Heart right ventricle (tissue), 16 donors: Measurements from ENCODE around the gene PRLR. TPM values are rescaled to one million over a fixed set of nuclear protein-coding genes. Genes with fewer than 3 reads are reported as not detected.

Experiments used
- ATAC-seq, 8 donors: fragments of 200-7000 bp; cut with Tn5 transposase; one replicate each; pipeline ENCODE4 v1.9.1; 2020; ENCODE audit warnings: mild to moderate bottlenecking in 8 of 8, moderate library complexity in 8 of 8, moderate number of reproducible peaks in 1 of 8
- DNase-seq, 2 donors: peaks; one replicate each; pipeline ENCODE4 v3.0.0-alpha.2; 2020
- H3K27ac ChIP-seq, 10 donors: fragments of 200-600 bp; sonication (generic) in 2 of 10; one replicate each; pipeline versions ENCODE4 v1.5.0 to v1.8.0; 2020 to 2022; ENCODE audit warnings: mild to moderate bottlenecking in 3 of 10
- H3K27me3 ChIP-seq, 7 donors: fragments of 200-600 bp; one replicate each; pipeline ENCODE4 v1.8.0; 2021 to 2022; ENCODE audit warnings: mild to moderate bottlenecking in 2 of 7
- H3K36me3 ChIP-seq, 9 donors: fragments of 200-600 bp; sonication (generic) in 1 of 9; one replicate each; pipeline versions ENCODE4 v1.5.0 to v1.8.0; 2020 to 2022; ENCODE audit warnings: mild to moderate bottlenecking in 2 of 9
- H3K4me1 ChIP-seq, 9 donors: fragments of 200-600 bp; sonication (generic) in 1 of 9; one replicate each; pipeline versions ENCODE4 v1.5.0 to v1.8.0; 2020 to 2022; ENCODE audit warnings: mild to moderate bottlenecking in 4 of 9
- H3K4me3 ChIP-seq, 10 donors: fragments of 200-600 bp; sonication (generic) in 2 of 10; one replicate each; pipeline versions ENCODE4 v1.5.0 to v1.8.0; 2020 to 2022; ENCODE audit warnings: mild to moderate bottlenecking in 7 of 10, moderate library complexity in 2 of 10
- H3K9me3 ChIP-seq, 11 donors: fragments of 200-600 bp in 10 of 11; sonication (generic) in 2 of 11; one replicate each; pipeline versions ENCODE4 v1.5.0 to v1.8.0; 2013 to 2022; ENCODE audit warnings: mild to moderate bottlenecking in 2 of 11, control low read depth in 1 of 11, moderate library complexity in 1 of 11
- WGBS, 2 donors: extraction: QIAGEN DNeasy Blood & Tissue Kit; methylation state at CpG; one replicate each; pipeline ENCODE4 v1.1.7; 2013; ENCODE audit warnings: inconsistent platforms in 1 of 2; 5-methylcytosine and 5-hydroxymethylcytosine counted together
- intact Hi-C, 10 donors: fragments of 100-400 bp; cut with DNase I; formaldehyde crosslinking; loops; one replicate each; pipeline versions ENCODE4 v1.11.1 to v1.14.2; 2022
- polyA plus RNA-seq, 2 donors: library from polyadenylated mRNA; stranded (reverse); fragments of 200-250 nt; gene quantifications; one replicate each; pipeline ENCODE4 v1.2.3, GENCODE V29; 2013
- total RNA-seq, 10 donors: library from RNA; stranded (reverse); fragmentation: NEBNext Ultra II Directional in 3 of 10; extraction: Animal tissue kit (Norgen Biotek cat#: 25700) in 3 of 10; gene quantifications; one replicate each; pipeline versions ENCODE4 v1.2.1 to v1.2.4, GENCODE V29; 2021 to 2023
- TF ChIP-seq, protein P1 (sequence below), 9 donors: fragments of 200-600 bp; sonication (generic) in 2 of 9; IDR thresholded peaks; one replicate each; pipeline versions ENCODE4 v1.5.0 to v1.8.0; 2021 to 2022; ENCODE audit warnings: antibody characterized with exemption in 9 of 9, mild to moderate bottlenecking in 5 of 9, moderate library complexity in 1 of 9
- donor health status: Arrhythmogenic right ventricular cardiomyopathy.
- donor health status: ischemic (EF 13 %, LVEDD 7.1; RV severe dilation, severe dysfunction).
- donor health status: healthy with polysubstance abuse.
- donor health status: DM: no; HTN: yes; CAD: no.
- donor health status: DM: no; HTN: no; CAD: no.
- donor health status: ischemic (EF 25% LVEDD 6.9; RV normal size, moderate dysfunction).
- donor health status: ischemic (EF 25% LVEDD 5.7; RV mildly dilated, moderate dysfunction).
- donor health status: healthy.
- donor health status: DM: yes; HTN: yes; CAD: no.
- donor health status: Ischemic cardiomyopathy.
- donor health status: ischemic (EF 35%, LVEDD 5.7; RV mildly dilated, moderate dysfunction).
- donor health status: nonischemic (EF 11% LVEDD 7.7; RV severe dilation, severe dysfunction).
- donor health status: DM: yes; HTN: yes; CAD: no.
- donor health status: PGD.
- donor health status: ischemic (EF 29% LVEDD 5.4; RV normal size, mild dysfunction).
- donor health status: nonischemic (EF 23%, LVEDD 6.1; RV moderate dilation, normal function).

The PRLR gene
- total and polyA plus RNA-seq, 12 donors: 0.04 to 1.3 (median 0.47) TPM

DNA sequence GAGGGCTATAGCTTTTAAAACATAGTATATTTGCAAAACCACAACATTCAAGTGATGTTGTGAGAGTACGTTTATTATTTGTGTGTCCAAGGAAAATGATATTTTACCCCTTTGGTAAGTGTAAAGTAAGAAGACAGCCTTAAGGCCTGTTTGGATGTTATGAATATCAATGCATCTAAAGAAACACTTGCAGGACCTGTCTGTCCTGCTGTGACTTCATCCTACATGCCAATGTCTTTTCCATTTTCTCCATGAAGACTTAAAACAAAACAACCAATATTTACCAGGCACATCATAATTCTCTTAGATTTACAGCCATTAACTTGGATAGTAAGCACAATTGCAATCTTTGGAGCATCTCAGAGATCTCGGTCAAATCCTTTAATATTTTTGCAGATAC, 29.0 kb downstream of the PRLR start:
- H3K27me3 ChIP-seq: peaks cover 0 to 11% (median 0%) of the 10 kb centered on the region in 7 donors
- TF ChIP-seq, protein P1, sequence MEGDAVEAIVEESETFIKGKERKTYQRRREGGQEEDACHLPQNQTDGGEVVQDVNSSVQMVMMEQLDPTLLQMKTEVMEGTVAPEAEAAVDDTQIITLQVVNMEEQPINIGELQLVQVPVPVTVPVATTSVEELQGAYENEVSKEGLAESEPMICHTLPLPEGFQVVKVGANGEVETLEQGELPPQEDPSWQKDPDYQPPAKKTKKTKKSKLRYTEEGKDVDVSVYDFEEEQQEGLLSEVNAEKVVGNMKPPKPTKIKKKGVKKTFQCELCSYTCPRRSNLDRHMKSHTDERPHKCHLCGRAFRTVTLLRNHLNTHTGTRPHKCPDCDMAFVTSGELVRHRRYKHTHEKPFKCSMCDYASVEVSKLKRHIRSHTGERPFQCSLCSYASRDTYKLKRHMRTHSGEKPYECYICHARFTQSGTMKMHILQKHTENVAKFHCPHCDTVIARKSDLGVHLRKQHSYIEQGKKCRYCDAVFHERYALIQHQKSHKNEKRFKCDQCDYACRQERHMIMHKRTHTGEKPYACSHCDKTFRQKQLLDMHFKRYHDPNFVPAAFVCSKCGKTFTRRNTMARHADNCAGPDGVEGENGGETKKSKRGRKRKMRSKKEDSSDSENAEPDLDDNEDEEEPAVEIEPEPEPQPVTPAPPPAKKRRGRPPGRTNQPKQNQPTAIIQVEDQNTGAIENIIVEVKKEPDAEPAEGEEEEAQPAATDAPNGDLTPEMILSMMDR (IDR thresholded peaks at IDR 0.05): no peak
- WGBS, 2 donors: 89 to 93% methylated on average over 2 of the region's 2 CpGs
- H3K9me3 ChIP-seq: no peaks in the 10 kb centered on the region
- DNase-seq: no peak
- no peak for ATAC-seq
- H3K4me1 ChIP-seq: peaks cover 0 to 16% (median 12%) of the 10 kb centered on the region in 9 donors
- H3K4me3 ChIP-seq: no peak overlapping the region
- intact Hi-C loops: loop anchor here in 1 of 10 donors (5.0 kb wide), 1 partner anchor 109 kb away; no protein-coding TSS in a partner anchor
- no peak overlapping the region for H3K27ac ChIP-seq
- H3K36me3 ChIP-seq: no peaks in the 10 kb centered on the region

DNA sequence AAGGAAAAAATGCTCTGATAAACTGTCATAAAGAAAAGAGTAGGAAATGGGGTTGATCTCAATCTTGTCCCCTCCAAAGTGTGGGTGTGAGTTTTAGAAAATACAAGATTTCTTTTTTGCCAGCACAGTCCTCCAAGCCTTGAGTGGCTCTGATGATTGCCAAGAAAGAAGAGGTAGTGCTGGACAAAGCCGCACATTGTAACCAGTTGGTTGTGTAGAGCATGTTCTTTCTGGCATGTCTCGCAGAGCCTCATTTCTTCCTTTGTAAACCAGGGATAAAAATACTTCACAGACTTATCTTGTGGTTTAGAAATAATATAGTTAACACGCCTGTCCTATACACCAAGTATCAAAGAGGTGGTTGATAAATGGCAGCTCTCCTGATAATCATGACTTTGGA, 30.4 kb downstream of the PRLR start:
- no peak overlapping the region for H3K4me3 ChIP-seq
- no peak overlapping the region for H3K27ac ChIP-seq
- H3K9me3 ChIP-seq: no peaks in the 10 kb centered on the region
- H3K27me3 ChIP-seq: peaks cover 0 to 11% (median 0%) of the 10 kb centered on the region in 7 donors
- WGBS, 2 donors: 88 to 89% methylated on average over 3 of the region's 3 CpGs
- no peaks in the 10 kb centered on the region for H3K36me3 ChIP-seq
- H3K4me1 ChIP-seq: peaks cover 0 to 17% (median 12%) of the 10 kb centered on the region in 9 donors
- ATAC-seq: no peak
- TF ChIP-seq, protein P1 (IDR thresholded peaks at IDR 0.05): no peak
- intact Hi-C loops: loop anchor here in 1 of 10 donors (5.0 kb wide), 1 partner anchor 108 kb away; no protein-coding TSS in a partner anchor
- no peak for DNase-seq

DNA sequence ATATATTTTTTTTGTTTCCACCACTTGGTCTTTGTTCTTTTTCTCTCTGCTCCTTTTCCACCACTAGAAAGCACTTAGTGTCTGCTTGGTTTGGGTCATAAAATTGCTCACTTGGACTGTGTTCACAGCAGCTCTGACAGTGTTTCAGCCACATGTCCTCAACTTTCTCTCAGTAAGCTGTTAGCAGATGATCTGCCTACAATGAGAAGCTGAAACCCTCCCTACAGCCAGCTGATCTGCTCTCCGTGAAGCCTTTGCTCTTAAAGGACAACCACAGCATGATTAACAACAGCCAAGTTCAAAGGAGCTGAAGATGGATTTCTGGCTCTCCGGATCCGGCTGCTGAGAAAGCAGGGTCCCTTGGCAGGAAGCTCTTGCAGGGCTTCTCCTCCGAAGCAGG, 31.6 kb downstream of the PRLR start:
- peak in 3 of 8 donors; percentile 28 to 57 (median 32) for ATAC-seq
- intact Hi-C loops: no loop called here
- TF ChIP-seq, protein P1 (IDR thresholded peaks at IDR 0.05): no peak
- H3K4me1 ChIP-seq: peaks cover 0 to 24% (median 12%) of the 10 kb centered on the region in 9 donors
- no peak for DNase-seq
- peak overlapping the region in 1 of 10 donors; percentile 54 for H3K27ac ChIP-seq
- no peaks in the 10 kb centered on the region for H3K36me3 ChIP-seq
- peaks cover 0 to 11% (median 0%) of the 10 kb centered on the region in 7 donors for H3K27me3 ChIP-seq
- no peaks in the 10 kb centered on the region for H3K9me3 ChIP-seq
- H3K4me3 ChIP-seq: no peak overlapping the region
- 27 to 40% methylated on average over 4 of the region's 4 CpGs for WGBS, 2 donors

DNA sequence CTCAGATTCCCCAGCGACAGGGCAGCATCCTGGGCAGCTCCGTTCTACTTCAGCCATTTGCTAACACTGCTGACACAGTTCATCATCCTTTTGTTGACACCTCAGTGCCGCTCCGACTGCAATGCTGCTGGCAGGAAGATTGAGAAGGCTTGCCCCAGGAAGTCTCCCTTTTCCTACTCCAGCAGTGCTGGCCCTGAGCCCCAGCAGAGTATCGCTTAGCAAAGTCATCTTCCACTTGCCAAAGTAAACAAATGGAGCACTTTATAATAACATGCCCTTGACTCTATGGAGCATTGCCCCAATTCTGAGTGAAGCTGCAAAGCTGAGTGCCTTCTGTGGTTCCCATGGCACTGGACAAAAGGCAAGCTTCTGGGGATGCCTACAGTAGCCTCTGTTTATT, 32.2 kb downstream of the PRLR start:
- no peaks in the 10 kb centered on the region for H3K9me3 ChIP-seq
- H3K4me1 ChIP-seq: peaks cover 0 to 29% (median 12%) of the 10 kb centered on the region in 9 donors
- H3K27ac ChIP-seq: no peak overlapping the region
- ATAC-seq (peak in 7 of 8 donors; percentile 13 to 66 (median 41)), DNase-seq (peak in 1 of 2 donors; percentile 45)
- no peak overlapping the region for H3K4me3 ChIP-seq
- intact Hi-C loops: no loop called here
- peaks cover 0 to 11% (median 0%) of the 10 kb centered on the region in 7 donors for H3K27me3 ChIP-seq
- no peaks in the 10 kb centered on the region for H3K36me3 ChIP-seq
- 26 to 27% methylated on average over 5 of the region's 5 CpGs for WGBS, 2 donors
- TF ChIP-seq, protein P1 (IDR thresholded peaks at IDR 0.05): no peak
